ENCODE results near the gene VPS11. TPM values are rescaled to one million over a fixed set of nuclear protein-coding genes. Genes with fewer than 3 reads are reported as not detected.

Gene VPS11
- total and polyA plus RNA-seq, 4 experiments from 2014 or later: 36.0 to 61.7 (median 58.7) TPM

DNA sequence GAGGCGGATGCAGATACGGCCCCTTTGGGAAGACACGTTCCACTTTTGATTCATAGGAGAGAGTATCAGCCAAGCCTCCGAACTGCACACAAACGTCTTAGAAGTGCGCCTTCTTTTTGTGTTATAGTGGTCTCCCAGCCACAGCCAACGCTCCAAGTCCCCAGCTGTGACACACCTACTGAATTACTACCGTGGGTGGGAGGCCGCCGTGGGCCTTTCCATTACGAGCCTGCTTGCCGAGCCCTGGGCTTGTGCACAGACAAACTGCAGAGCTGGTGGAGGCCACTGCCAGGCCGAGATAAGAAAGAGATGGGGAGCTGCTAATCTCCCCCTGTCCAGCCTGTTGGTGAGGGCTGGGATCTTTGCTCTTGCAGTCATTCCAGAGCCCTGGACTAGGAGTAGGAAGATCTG lies 17.8 kb downstream of the VPS11 start:
- no peak for DNase-seq
- H3K27ac ChIP-seq (ENCODE audit: low read depth, low read length): peak overlapping the region; percentile 76
- H3K27me3 Mint-ChIP-seq: no peaks in the 10 kb centered on the region
- H3K36me3 Mint-ChIP-seq: peaks cover 19 to 29% of the 10 kb centered on the region in 2 donors
- H3K36me3 ChIP-seq (ENCODE audit: insufficient read depth, low read length): peaks cover 17% of the 10 kb centered on the region
- no peaks in the 10 kb centered on the region for H3K9me3 ChIP-seq (ENCODE audit: control insufficient read depth in 1 of 2, low read length in 2 of 2)
- H3K4me3 ChIP-seq (ENCODE audit: low read length in 2 of 2): peak overlapping the region; percentile 83 to 90
- peaks cover 0 to 5% (median 0%) of the 10 kb centered on the region in 8 donors for H3K9me3 Mint-ChIP-seq
- peaks cover 13% of the 10 kb centered on the region for H3K4me1 ChIP-seq (ENCODE audit: insufficient read depth, low read length)
- H3K4me1 Mint-ChIP-seq: peaks cover 9 to 19% (median 14%) of the 10 kb centered on the region in 4 donors
- CTCF ChIA-PET (ENCODE audit: partially characterized antibody): interaction anchor here (0.7 to 3.8 kb wide), 11 partner anchors 9 to 271 kb away, joined by 3 to 14 read pairs (median 4); partner anchors contain the start of genes C2CD2L, CENATAC, SLC37A4 and VPS11
- POLR2A ChIA-PET (ENCODE audit: partially characterized antibody): interaction anchor here (0.7 to 5.0 kb wide), 21 partner anchors 10 to 294 kb away, joined by 3 to 62 read pairs (median 4); partner anchors contain the start of genes C2CD2L, CBL, CENATAC and DDX6
- intact Hi-C loops (cut with micrococcal nuclease): loop anchor here (1.0 kb wide), 2 partner anchors 10 to 36 kb away; partner anchors contain the start of gene HINFP
- H3K4me3 Mint-ChIP-seq: peak overlapping the region; percentile 92 to 96 (median 94)
- H3K27me3 ChIP-seq (ENCODE audit: insufficient read depth, low read length): no peaks in the 10 kb centered on the region
- H3K27ac Mint-ChIP-seq: peak overlapping the region; percentile 93 to 98 (median 96)

DNA sequence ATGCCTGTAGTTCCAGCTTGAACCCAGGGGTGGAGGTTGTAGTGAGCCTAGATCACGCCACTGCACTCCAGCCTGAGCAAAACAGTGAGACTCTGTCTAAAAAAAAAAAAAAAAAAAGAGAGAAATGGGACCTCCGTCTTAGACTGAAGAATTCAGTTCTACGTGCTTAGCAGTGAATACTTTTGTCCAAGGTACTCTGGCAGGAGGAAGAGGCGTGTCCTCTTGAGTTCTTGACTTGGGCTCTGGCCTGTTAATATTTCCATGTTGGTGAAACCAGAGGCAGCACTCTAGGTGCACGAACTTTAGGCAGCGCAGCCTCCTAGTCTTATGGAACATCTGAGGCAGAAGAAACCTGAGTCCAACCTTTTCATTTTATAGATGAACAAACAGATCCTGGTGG lies 19.5 kb downstream of the VPS11 start:
- Histone ChIP-seq H3K27ac (ENCODE audit: low read depth, low read length) (no peak overlapping the region), H3K27me3 (ENCODE audit: insufficient read depth, low read length) (no peaks in the 10 kb centered on the region), H3K4me1 (ENCODE audit: insufficient read depth, low read length) (peaks cover 13% of the 10 kb centered on the region), H3K9me3 (ENCODE audit: control insufficient read depth in 1 of 2, low read length in 2 of 2) (no peaks in the 10 kb centered on the region), H3K4me3 (ENCODE audit: low read length in 2 of 2) (no peak overlapping the region), H3K36me3 (ENCODE audit: insufficient read depth, low read length) (peaks cover under 1% of the 10 kb centered on the region)
- H3K9me3 Mint-ChIP-seq: peaks cover 0 to 5% (median 0%) of the 10 kb centered on the region in 8 donors
- H3K4me3 Mint-ChIP-seq: peak overlapping the region in 3 of 8 donors; percentile 32 to 53 (median 39)
- peaks cover 9 to 25% (median 15%) of the 10 kb centered on the region in 4 donors for H3K4me1 Mint-ChIP-seq
- intact Hi-C loops (cut with micrococcal nuclease): no loop called here
- H3K36me3 Mint-ChIP-seq: peaks cover 4 to 12% of the 10 kb centered on the region in 2 donors
- ChIA-PET CTCF (ENCODE audit: partially characterized antibody) (interaction anchor here (1.1 to 3.8 kb wide), 4 partner anchors 7 to 110 kb away, joined by 3 to 14 read pairs (median 7); partner anchors contain the start of gene VPS11), POLR2A (ENCODE audit: partially characterized antibody) (interaction anchor here (2.5 to 5.0 kb wide), 3 partner anchors 8 to 20 kb away, joined by 9 to 62 read pairs (median 45); partner anchors contain the start of genes C2CD2L and VPS11)
- no peaks in the 10 kb centered on the region for H3K27me3 Mint-ChIP-seq
- no peak for DNase-seq
- H3K27ac Mint-ChIP-seq: peak overlapping the region in 3 of 7 donors; percentile 24 to 53 (median 36)

GRCh38 chr11:119087747-119088241 lies 20.2 kb downstream of the VPS11 start:
- ChIA-PET CTCF (ENCODE audit: partially characterized antibody) (interaction anchor here (1.4 kb wide), 1 partner anchor 20 kb away, joined by 3 read pairs; the partner anchor contains the start of gene VPS11), POLR2A (ENCODE audit: partially characterized antibody) (interaction anchor here (5.0 kb wide), 1 partner anchor 20 kb away, joined by 45 read pairs; the partner anchor contains the start of gene VPS11)
- H3K27me3 ChIP-seq (ENCODE audit: insufficient read depth, low read length): no peaks in the 10 kb centered on the region
- no peaks in the 10 kb centered on the region for H3K9me3 ChIP-seq (ENCODE audit: control insufficient read depth in 1 of 2, low read length in 2 of 2)
- H3K27ac ChIP-seq (ENCODE audit: low read depth, low read length): no peak overlapping the region
- Mint-ChIP-seq H3K4me1 (peaks cover 13 to 32% (median 21%) of the 10 kb centered on the region in 4 donors), H3K4me3 (peak overlapping the region in 1 of 8 donors; percentile 61), H3K27ac (peak overlapping the region in 2 of 7 donors; percentile 17 to 24), H3K27me3 (no peaks in the 10 kb centered on the region), H3K9me3 (peaks cover 0 to 5% (median 0%) of the 10 kb centered on the region in 8 donors), H3K36me3 (peaks cover 0 to 8% of the 10 kb centered on the region in 2 donors)
- DNase-seq: no peak
- no peaks in the 10 kb centered on the region for H3K36me3 ChIP-seq (ENCODE audit: insufficient read depth, low read length)
- intact Hi-C loops (cut with micrococcal nuclease): no loop called here
- H3K4me3 ChIP-seq (ENCODE audit: low read length in 2 of 2): no peak overlapping the region
- H3K4me1 ChIP-seq (ENCODE audit: insufficient read depth, low read length): peaks cover 19% of the 10 kb centered on the region

- no peak overlapping the region for H3K4me3 ChIP-seq (ENCODE audit: low read length in 2 of 2)
- no peaks in the 10 kb centered on the region for H3K36me3 ChIP-seq (ENCODE audit: insufficient read depth, low read length)
- no peak for DNase-seq
- H3K9me3 ChIP-seq (ENCODE audit: control insufficient read depth in 1 of 2, low read length in 2 of 2): no peaks in the 10 kb centered on the region
- Mint-ChIP-seq H3K27ac (peak overlapping the region in 1 of 7 donors; percentile 24), H3K36me3 (peaks cover 0 to 9% of the 10 kb centered on the region in 2 donors), H3K27me3 (no peaks in the 10 kb centered on the region), H3K9me3 (peaks cover 0 to 5% (median 0%) of the 10 kb centered on the region in 8 donors), H3K4me3 (no peak overlapping the region), H3K4me1 (peaks cover 16 to 37% (median 25%) of the 10 kb centered on the region in 4 donors)
- no peak overlapping the region for H3K27ac ChIP-seq (ENCODE audit: low read depth, low read length)
- CTCF ChIA-PET (ENCODE audit: partially characterized antibody): no interaction called here
- intact Hi-C loops (cut with micrococcal nuclease): no loop called here
- peaks cover 25% of the 10 kb centered on the region for H3K4me1 ChIP-seq (ENCODE audit: insufficient read depth, low read length)
- no peaks in the 10 kb centered on the region for H3K27me3 ChIP-seq (ENCODE audit: insufficient read depth, low read length)
- POLR2A ChIA-PET (ENCODE audit: partially characterized antibody): no interaction called here
Measured at GRCh38 chr11:119088406-119088805, 20.8 kb downstream of the VPS11 start.

- Histone ChIP-seq H3K36me3 (ENCODE audit: insufficient read depth, low read length) (no peaks in the 10 kb centered on the region), H3K4me3 (ENCODE audit: low read length in 2 of 2) (no peak overlapping the region), H3K9me3 (ENCODE audit: control insufficient read depth in 1 of 2, low read length in 2 of 2) (no peaks in the 10 kb centered on the region), H3K27ac (ENCODE audit: low read depth, low read length) (no peak overlapping the region), H3K4me1 (ENCODE audit: insufficient read depth, low read length) (peaks cover 31% of the 10 kb centered on the region), H3K27me3 (ENCODE audit: insufficient read depth, low read length) (no peaks in the 10 kb centered on the region)
- intact Hi-C loops (cut with micrococcal nuclease): no loop called here
- Mint-ChIP-seq H3K4me3 (peak overlapping the region in 1 of 8 donors; percentile 20), H3K27me3 (no peaks in the 10 kb centered on the region), H3K27ac (no peak overlapping the region), H3K4me1 (peaks cover 22 to 43% (median 29%) of the 10 kb centered on the region in 4 donors), H3K9me3 (peaks cover 0 to 9% (median 0%) of the 10 kb centered on the region in 8 donors), H3K36me3 (peaks cover 0 to 14% of the 10 kb centered on the region in 2 donors)
- DNase-seq: no peak
- ChIA-PET POLR2A (ENCODE audit: partially characterized antibody) (interaction anchor here (0.6 kb wide), 1 partner anchor 164 kb away, joined by 3 read pairs; the partner anchor contains the start of gene BCL9L), CTCF (ENCODE audit: partially characterized antibody) (no interaction called here)
Measured at GRCh38 chr11:119089319-119089718, 21.7 kb downstream of the VPS11 start.

GRCh38 chr11:119091178-119091577 lies 23.6 kb downstream of the VPS11 start:
- Histone ChIP-seq H3K4me1 (ENCODE audit: insufficient read depth, low read length) (peaks cover 27% of the 10 kb centered on the region), H3K27ac (ENCODE audit: low read depth, low read length) (no peak overlapping the region), H3K4me3 (ENCODE audit: low read length in 2 of 2) (no peak overlapping the region), H3K9me3 (ENCODE audit: control insufficient read depth in 1 of 2, low read length in 2 of 2) (no peaks in the 10 kb centered on the region), H3K27me3 (ENCODE audit: insufficient read depth, low read length) (no peaks in the 10 kb centered on the region), H3K36me3 (ENCODE audit: insufficient read depth, low read length) (no peaks in the 10 kb centered on the region)
- Mint-ChIP-seq H3K9me3 (peaks cover 0 to 12% (median 0%) of the 10 kb centered on the region in 8 donors), H3K36me3 (peaks cover 0 to 18% of the 10 kb centered on the region in 2 donors), H3K4me3 (peak overlapping the region in 1 of 8 donors; percentile 20), H3K4me1 (peaks cover 15 to 38% (median 23%) of the 10 kb centered on the region in 4 donors), H3K27ac (no peak overlapping the region), H3K27me3 (peaks cover 0 to 1% of the 10 kb centered on the region in 2 donors)
- no peak for DNase-seq
- intact Hi-C loops (cut with micrococcal nuclease): no loop called here
- ChIA-PET CTCF (ENCODE audit: partially characterized antibody) (interaction anchor here (0.7 kb wide), 1 partner anchor 97 kb away, joined by 3 read pairs; no protein-coding TSS in a partner anchor), POLR2A (ENCODE audit: partially characterized antibody) (interaction anchor here (0.6 to 5.9 kb wide), 3 partner anchors 9 to 34 kb away, joined by 3 to 210 read pairs (median 3); partner anchors contain the start of genes C2CD2L, DPAGT1 and HYOU1)

All from CD4-positive, alpha-beta memory T cell (primary cell).